ENCODE results near the gene CCDC178.
"Not testable (repeated sequence)": the region's sequence is repeated elsewhere in the genome, so short reads cannot be mapped to it uniquely, and the experiment has no call there.

Gene CCDC178

GRCh38 chr18:33404244-33404873 is 36.2 kb downstream of the CCDC178 start:
- peaks cover 15% of the 10 kb centered on the region for H3K9me3 Mint-ChIP-seq
- no peaks in the 10 kb centered on the region for H3K36me3 Mint-ChIP-seq (ENCODE audit: low read depth)
- H3K4me1 Mint-ChIP-seq (ENCODE audit: low read depth): no peaks in the 10 kb centered on the region
- no peaks in the 10 kb centered on the region for H3K27me3 Mint-ChIP-seq (ENCODE audit: low read depth)
- H3K27ac Mint-ChIP-seq: no peak overlapping the region
- H3K4me3 Mint-ChIP-seq: no peak overlapping the region

GRCh38 chr18:33398939-33399338 is 41.6 kb downstream of the CCDC178 start:
- H3K9me3 Mint-ChIP-seq: peaks cover 11% of the 10 kb centered on the region
- H3K27me3 Mint-ChIP-seq (ENCODE audit: low read depth); H3K4me1 Mint-ChIP-seq (ENCODE audit: low read depth); H3K4me3 Mint-ChIP-seq; H3K36me3 Mint-ChIP-seq (ENCODE audit: low read depth); H3K27ac Mint-ChIP-seq: not testable (repeated sequence)

- Mint-ChIP-seq H3K27ac (no peak overlapping the region), H3K4me3 (no peak overlapping the region), H3K9me3 (peaks cover 3% of the 10 kb centered on the region), H3K4me1 (ENCODE audit: low read depth) (no peaks in the 10 kb centered on the region), H3K36me3 (ENCODE audit: low read depth) (no peaks in the 10 kb centered on the region), H3K27me3 (ENCODE audit: low read depth) (no peaks in the 10 kb centered on the region)
These were observed 64.7 kb downstream of the CCDC178 start for GRCh38 chr18:33375829-33376228.

GRCh38 chr18:33372442-33372841 is 68.1 kb downstream of the CCDC178 start:
- no peak overlapping the region for H3K4me3 Mint-ChIP-seq
- no peak overlapping the region for H3K27ac Mint-ChIP-seq
- no peaks in the 10 kb centered on the region for H3K4me1 Mint-ChIP-seq (ENCODE audit: low read depth)
- no peaks in the 10 kb centered on the region for H3K36me3 Mint-ChIP-seq (ENCODE audit: low read depth)
- no peaks in the 10 kb centered on the region for H3K27me3 Mint-ChIP-seq (ENCODE audit: low read depth)
- no peaks in the 10 kb centered on the region for H3K9me3 Mint-ChIP-seq

DNA sequence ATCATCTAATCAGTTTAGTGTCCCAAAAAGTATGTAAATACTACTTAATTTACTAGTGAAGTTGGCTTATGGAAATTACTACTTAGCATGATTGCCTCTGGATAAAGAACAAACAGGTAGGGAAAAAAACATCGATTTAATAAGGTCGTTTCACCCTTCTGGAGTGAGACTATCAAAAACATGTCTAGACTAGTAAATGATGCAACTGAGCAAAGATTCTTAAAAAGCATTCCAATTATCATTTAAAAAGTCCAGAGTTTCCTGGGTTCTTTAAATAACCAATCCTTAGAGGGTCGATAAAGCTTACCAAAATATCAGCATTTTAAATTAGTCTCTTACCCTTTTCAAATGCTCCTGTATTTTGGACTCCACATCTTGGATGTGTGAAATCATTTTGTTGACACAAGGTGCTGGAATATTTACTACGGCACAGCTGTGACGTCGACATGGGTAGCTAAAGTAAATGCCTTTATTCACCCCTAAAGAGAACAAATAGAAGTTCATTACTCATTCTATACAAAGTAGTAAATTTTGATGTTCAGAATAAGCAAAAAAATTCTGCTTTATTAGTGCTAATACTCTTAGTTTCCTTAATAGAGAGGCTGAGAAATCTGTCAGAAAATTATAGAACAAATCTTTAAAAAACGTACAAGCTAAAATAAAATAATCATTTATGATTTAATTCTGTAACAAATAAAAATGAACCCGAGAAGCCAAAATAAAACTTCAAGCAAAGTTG is 70.6 kb downstream of the CCDC178 start:
- no peaks in the 10 kb centered on the region for H3K36me3 Mint-ChIP-seq (ENCODE audit: low read depth)
- H3K27ac Mint-ChIP-seq: no peak overlapping the region
- no peaks in the 10 kb centered on the region for H3K4me1 Mint-ChIP-seq (ENCODE audit: low read depth)
- no peak overlapping the region for H3K4me3 Mint-ChIP-seq
- H3K9me3 Mint-ChIP-seq: no peaks in the 10 kb centered on the region
- no peaks in the 10 kb centered on the region for H3K27me3 Mint-ChIP-seq (ENCODE audit: low read depth)

GRCh38 chr18:33356735-33357134 is 83.8 kb downstream of the CCDC178 start:
- Mint-ChIP-seq H3K27ac (no peak overlapping the region), H3K9me3 (peaks cover 18% of the 10 kb centered on the region), H3K27me3 (ENCODE audit: low read depth) (no peaks in the 10 kb centered on the region)

GRCh38 chr18:33355756-33356155 is 84.8 kb downstream of the CCDC178 start:
- no peaks in the 10 kb centered on the region for H3K4me1 Mint-ChIP-seq (ENCODE audit: low read depth)
- peaks cover 18% of the 10 kb centered on the region for H3K9me3 Mint-ChIP-seq
- H3K4me3 Mint-ChIP-seq: no peak overlapping the region
- H3K36me3 Mint-ChIP-seq (ENCODE audit: low read depth): no peaks in the 10 kb centered on the region
- no peak overlapping the region for H3K27ac Mint-ChIP-seq
- H3K27me3 Mint-ChIP-seq (ENCODE audit: low read depth): no peaks in the 10 kb centered on the region

More at GRCh38 chr18:33356735-33357134, 83.8 kb downstream of the CCDC178 start:
- no peak overlapping the region for H3K4me3 Mint-ChIP-seq
- no peaks in the 10 kb centered on the region for H3K4me1 Mint-ChIP-seq (ENCODE audit: low read depth)
- H3K36me3 Mint-ChIP-seq (ENCODE audit: low read depth): no peaks in the 10 kb centered on the region

DNA sequence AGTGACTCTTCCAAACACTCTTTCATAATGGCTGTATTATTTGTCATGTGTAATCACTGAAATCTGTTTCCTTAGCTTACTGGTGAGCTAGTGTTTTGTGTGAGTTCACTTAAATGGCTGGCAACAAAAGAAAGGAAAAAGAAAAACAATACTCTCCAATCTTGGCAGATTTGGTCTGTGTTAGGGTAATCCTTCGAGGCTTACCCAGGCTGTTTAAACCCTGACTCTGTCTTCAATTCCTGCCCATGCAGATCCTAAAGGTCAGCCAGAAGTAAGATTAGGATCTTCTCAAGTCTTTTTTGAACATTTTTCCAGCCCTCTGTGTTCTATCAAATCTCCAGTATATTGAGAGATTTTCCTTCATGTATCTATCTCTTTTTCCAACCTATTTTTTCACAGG is 85.3 kb downstream of the CCDC178 start:
- no peaks in the 10 kb centered on the region for H3K4me1 Mint-ChIP-seq (ENCODE audit: low read depth)
- H3K36me3 Mint-ChIP-seq (ENCODE audit: low read depth): no peaks in the 10 kb centered on the region
- H3K9me3 Mint-ChIP-seq: peaks cover 18% of the 10 kb centered on the region
- no peak overlapping the region for H3K4me3 Mint-ChIP-seq
- H3K27me3 Mint-ChIP-seq (ENCODE audit: low read depth): no peaks in the 10 kb centered on the region
- no peak overlapping the region for H3K27ac Mint-ChIP-seq

DNA sequence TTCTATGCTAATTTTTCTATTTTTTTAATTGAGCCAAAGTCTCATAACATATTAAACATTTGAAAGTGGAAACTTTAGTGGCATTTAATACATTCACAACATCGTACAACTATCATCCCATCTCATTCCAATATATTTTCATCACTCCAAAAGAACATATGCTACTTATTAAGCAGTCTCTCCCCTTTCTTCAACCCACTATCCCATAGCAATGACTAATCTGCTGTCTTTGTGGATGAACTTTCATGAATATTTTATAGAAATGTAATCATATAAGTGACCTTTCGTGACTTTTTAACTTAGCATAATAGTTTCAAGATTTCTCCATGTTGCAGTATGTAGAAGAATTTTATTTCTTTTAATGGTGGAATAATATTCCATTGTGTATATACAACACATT is 90.3 kb downstream of the CCDC178 start:
- Mint-ChIP-seq H3K36me3 (ENCODE audit: low read depth) (no peaks in the 10 kb centered on the region), H3K27me3 (ENCODE audit: low read depth) (no peaks in the 10 kb centered on the region), H3K27ac (no peak overlapping the region), H3K4me1 (ENCODE audit: low read depth) (no peaks in the 10 kb centered on the region), H3K9me3 (peaks cover 4% of the 10 kb centered on the region), H3K4me3 (no peak overlapping the region)

- not testable (repeated sequence) for H3K4me3 Mint-ChIP-seq; H3K4me1 Mint-ChIP-seq (ENCODE audit: low read depth); H3K27me3 Mint-ChIP-seq (ENCODE audit: low read depth); H3K36me3 Mint-ChIP-seq (ENCODE audit: low read depth); H3K27ac Mint-ChIP-seq
- H3K9me3 Mint-ChIP-seq: peaks cover 38% of the 10 kb centered on the region
These were observed 100.8 kb downstream of the CCDC178 start for GRCh38 chr18:33339733-33340132.

DNA sequence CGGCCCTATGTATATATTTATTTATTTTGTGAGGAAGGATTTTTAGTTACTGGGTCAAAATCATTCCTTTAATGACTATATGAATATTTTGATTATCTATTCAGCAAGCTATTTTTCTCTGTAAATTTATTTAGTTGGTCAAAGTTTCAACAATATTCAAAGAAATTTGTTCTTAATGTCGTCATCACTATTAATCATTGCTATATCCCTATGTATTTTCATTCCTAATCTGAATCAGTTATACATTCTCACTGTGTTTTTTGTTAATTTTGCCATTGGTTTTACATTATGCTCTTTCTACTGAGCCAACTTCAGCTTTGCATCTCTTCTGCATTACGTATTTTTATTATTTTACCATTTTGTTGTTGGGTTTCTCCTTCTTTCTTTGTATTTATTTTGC is 105.7 kb downstream of the CCDC178 start:
- Mint-ChIP-seq H3K36me3 (ENCODE audit: low read depth) (peaks cover 2% of the 10 kb centered on the region), H3K4me3 (no peak overlapping the region), H3K27ac (no peak overlapping the region), H3K9me3 (peaks cover 16% of the 10 kb centered on the region), H3K4me1 (ENCODE audit: low read depth) (no peaks in the 10 kb centered on the region), H3K27me3 (ENCODE audit: low read depth) (no peaks in the 10 kb centered on the region)

DNA sequence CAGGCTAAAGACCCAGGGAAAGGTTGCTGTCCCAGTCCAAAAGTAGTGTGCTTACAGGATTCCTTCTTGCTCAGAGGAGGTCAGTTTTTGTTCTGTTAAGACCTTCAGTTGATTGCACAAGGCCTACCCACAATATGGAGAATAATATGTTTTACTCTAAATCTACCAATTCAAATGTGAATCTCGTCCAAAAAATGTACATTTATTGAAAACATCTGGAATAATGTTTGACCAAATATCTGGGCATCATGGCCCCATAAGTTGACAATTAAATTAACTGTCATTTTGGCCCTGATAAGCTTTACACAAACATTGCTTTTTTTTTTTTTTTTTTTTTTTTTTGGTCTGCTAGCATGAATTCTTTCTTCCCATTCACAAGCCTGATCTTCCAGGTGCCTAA is 109.8 kb downstream of the CCDC178 start:
- no peaks in the 10 kb centered on the region for H3K36me3 Mint-ChIP-seq (ENCODE audit: low read depth)
- no peak overlapping the region for H3K4me3 Mint-ChIP-seq
- no peaks in the 10 kb centered on the region for H3K27me3 Mint-ChIP-seq (ENCODE audit: low read depth)
- no peak overlapping the region for H3K27ac Mint-ChIP-seq
- peaks cover 7% of the 10 kb centered on the region for H3K9me3 Mint-ChIP-seq
- H3K4me1 Mint-ChIP-seq (ENCODE audit: low read depth): no peaks in the 10 kb centered on the region

GRCh38 chr18:33326975-33327374 is 113.5 kb downstream of the CCDC178 start:
- H3K36me3 Mint-ChIP-seq (ENCODE audit: low read depth): no peaks in the 10 kb centered on the region
- peaks cover 7% of the 10 kb centered on the region for H3K9me3 Mint-ChIP-seq
- no peak overlapping the region for H3K27ac Mint-ChIP-seq
- no peak overlapping the region for H3K4me3 Mint-ChIP-seq
- no peaks in the 10 kb centered on the region for H3K4me1 Mint-ChIP-seq (ENCODE audit: low read depth)
- no peaks in the 10 kb centered on the region for H3K27me3 Mint-ChIP-seq (ENCODE audit: low read depth)

DNA sequence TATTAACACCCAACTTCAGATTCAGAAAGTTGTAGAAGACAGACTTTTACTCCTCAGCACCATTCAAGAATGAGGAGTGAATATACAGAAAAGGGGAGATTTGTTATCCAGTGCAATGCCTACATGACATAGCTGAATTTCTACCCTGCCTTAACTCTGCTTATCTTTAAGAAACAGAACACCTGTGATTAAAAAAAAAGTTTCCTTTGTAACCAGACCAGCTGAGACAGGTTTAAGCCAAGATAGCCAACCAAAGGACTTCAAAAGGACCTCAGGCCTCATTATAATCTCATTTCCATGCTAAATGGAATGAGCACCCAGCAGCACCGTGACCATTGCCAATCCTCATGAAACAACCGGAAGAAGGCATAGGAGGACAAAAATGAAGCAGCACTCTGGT is 122.9 kb downstream of the CCDC178 start:
- Mint-ChIP-seq H3K27me3 (ENCODE audit: low read depth) (no peaks in the 10 kb centered on the region), H3K36me3 (ENCODE audit: low read depth) (no peaks in the 10 kb centered on the region)

GRCh38 chr18:33316146-33316587 is 124.4 kb downstream of the CCDC178 start:
- H3K4me3 Mint-ChIP-seq: no peak overlapping the region
- no peaks in the 10 kb centered on the region for H3K36me3 Mint-ChIP-seq (ENCODE audit: low read depth)
- no peaks in the 10 kb centered on the region for H3K4me1 Mint-ChIP-seq (ENCODE audit: low read depth)
- H3K27me3 Mint-ChIP-seq (ENCODE audit: low read depth): no peaks in the 10 kb centered on the region
- H3K27ac Mint-ChIP-seq: no peak overlapping the region
- H3K9me3 Mint-ChIP-seq: peaks cover 26% of the 10 kb centered on the region

More for the DNA sequence above, 122.9 kb downstream of the CCDC178 start:
- peaks cover 26% of the 10 kb centered on the region for H3K9me3 Mint-ChIP-seq
- no peaks in the 10 kb centered on the region for H3K4me1 Mint-ChIP-seq (ENCODE audit: low read depth)
- H3K4me3 Mint-ChIP-seq: no peak overlapping the region
- H3K27ac Mint-ChIP-seq: no peak overlapping the region

Data from T-helper 1 cell treated with Interleukin-12 subunit alpha and Interleukin-12 subunit beta and Interleukin-4 antibody, amounts not matched to agents 30 μg/mL and 1 μg/mL, for 36 hours (primary cell).